Memory B cell (primary cell): ENCODE measurements around the gene FAM13B.
"Not testable (repeated sequence)": the region's sequence is repeated elsewhere in the genome, so short reads cannot be mapped to it uniquely, and the experiment has no call there.

Source experiments
- ATAC-seq: fragments of 150-1000 bp; cut with Tn5 transposase; 2 replicates; pipeline ENCODE4 v1.10.0; 2021; ENCODE audit warnings: low read depth, mild to moderate bottlenecking, moderate library complexity
- DNase-seq, 2 donors: peaks; one replicate each; pipeline ENCODE4 v3.0.0; 2022; ENCODE audit warnings: low spot score in 2 of 2
- H3K27ac Mint-ChIP-seq: one replicate; pipeline ENCODE4 v1.8.0; 2022; ENCODE audit warnings: mild to moderate bottlenecking, moderate library complexity, mixed read lengths
- H3K27me3 Mint-ChIP-seq: one replicate; pipeline ENCODE4 v1.8.0; 2022; ENCODE audit warnings: mixed read lengths
- H3K36me3 Mint-ChIP-seq: one replicate; pipeline ENCODE4 v1.8.0; 2022; ENCODE audit warnings: mild to moderate bottlenecking, mixed read lengths
- H3K4me1 Mint-ChIP-seq: one replicate; pipeline ENCODE4 v1.8.0; 2022; ENCODE audit warnings: mixed read lengths
- H3K4me3 Mint-ChIP-seq: one replicate; pipeline ENCODE4 v1.8.0; 2022; ENCODE audit warnings: mild to moderate bottlenecking, moderate library complexity, mixed read lengths
- H3K9me3 Mint-ChIP-seq: one replicate; pipeline ENCODE4 v1.8.0; 2022; ENCODE audit warnings: mixed read lengths

Gene FAM13B

DNA sequence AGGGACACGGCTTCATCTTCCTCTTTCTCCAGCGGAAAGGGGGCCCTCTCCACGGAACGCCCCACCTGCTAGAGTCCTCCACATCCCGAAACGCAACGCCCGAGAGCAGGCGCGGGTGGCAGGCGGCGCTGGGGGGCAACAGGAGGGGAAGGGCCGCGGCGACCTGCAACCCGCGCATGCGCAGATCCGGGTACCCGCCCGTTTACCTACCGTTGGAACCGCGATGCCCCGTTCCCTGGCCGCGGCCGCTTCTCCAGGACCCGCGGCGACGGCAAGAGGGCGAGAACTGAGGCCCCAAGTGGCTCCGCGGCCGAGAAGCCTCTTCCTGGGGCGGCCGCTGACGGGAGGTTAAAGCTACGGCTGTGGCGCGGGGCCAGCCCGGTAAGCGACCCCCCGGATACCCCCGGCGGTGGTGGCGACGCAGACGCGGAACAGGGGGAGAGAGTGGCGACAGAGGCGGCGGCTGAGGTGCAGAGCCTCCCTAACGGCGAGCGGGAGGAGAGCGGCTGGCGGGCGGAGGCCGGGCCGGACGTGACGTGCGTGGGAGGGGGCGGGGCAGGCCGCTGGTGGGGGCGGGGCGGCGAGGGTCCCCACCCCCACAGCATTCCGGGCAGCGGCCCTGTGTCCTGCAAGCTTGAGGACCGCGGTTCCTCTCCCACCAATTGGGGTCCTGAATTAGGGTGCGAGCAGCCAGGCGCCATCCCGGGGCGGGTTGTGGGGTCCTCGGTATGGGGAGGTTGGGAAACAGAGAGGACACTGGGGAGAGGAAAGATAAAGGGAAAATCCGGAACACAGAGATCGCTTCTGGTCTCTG is at the start of gene FAM13B:
Gene FAM13B, minus strand, starts transcription at position 508 of the 814 bp plus-strand sequence. CDS start 13,968 bp downstream, outside the sequence.
- peak within 1 kb of the TSS; percentile 98 for H3K27ac Mint-ChIP-seq
- ATAC-seq (peak; percentile 74), DNase-seq (peak; percentile 78 to 89)
- peak within 1 kb of the TSS; percentile 99 for H3K4me3 Mint-ChIP-seq
- peaks cover 1% of the 10 kb centered on the region for H3K36me3 Mint-ChIP-seq
- peaks cover 32% of the 10 kb centered on the region for H3K4me1 Mint-ChIP-seq
- no peaks in the 10 kb centered on the region for H3K9me3 Mint-ChIP-seq
- H3K27me3 Mint-ChIP-seq = no peaks in the 10 kb centered on the region

DNA sequence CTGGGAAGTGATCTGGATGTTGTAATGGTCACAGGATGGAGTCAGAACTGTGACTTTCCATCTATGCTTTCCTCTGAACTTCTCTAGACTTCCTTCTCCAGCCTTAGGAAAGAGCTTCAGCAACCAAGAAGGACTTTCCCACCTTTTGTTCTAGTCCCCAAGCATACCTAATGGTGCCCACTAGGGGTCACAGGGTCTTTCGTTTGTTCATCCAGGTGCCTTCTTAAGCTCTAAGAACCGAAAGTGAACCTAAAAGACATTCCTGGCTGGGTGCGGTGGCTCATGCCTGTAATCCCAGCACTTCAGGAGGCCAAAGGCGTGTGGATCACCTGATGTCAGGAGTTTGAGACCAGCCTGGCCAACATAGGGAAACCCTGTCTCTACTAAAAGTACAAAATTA is 49.2 kb upstream of the FAM13B start:
- Mint-ChIP-seq H3K4me3 (no peak overlapping the region), H3K9me3 (no peaks in the 10 kb centered on the region), H3K36me3 (no peaks in the 10 kb centered on the region), H3K27me3 (peaks cover 3% of the 10 kb centered on the region), H3K27ac (peak overlapping the region; percentile 39), H3K4me1 (peaks cover 6% of the 10 kb centered on the region)
- ATAC-seq (no peak), DNase-seq (no peak)

DNA sequence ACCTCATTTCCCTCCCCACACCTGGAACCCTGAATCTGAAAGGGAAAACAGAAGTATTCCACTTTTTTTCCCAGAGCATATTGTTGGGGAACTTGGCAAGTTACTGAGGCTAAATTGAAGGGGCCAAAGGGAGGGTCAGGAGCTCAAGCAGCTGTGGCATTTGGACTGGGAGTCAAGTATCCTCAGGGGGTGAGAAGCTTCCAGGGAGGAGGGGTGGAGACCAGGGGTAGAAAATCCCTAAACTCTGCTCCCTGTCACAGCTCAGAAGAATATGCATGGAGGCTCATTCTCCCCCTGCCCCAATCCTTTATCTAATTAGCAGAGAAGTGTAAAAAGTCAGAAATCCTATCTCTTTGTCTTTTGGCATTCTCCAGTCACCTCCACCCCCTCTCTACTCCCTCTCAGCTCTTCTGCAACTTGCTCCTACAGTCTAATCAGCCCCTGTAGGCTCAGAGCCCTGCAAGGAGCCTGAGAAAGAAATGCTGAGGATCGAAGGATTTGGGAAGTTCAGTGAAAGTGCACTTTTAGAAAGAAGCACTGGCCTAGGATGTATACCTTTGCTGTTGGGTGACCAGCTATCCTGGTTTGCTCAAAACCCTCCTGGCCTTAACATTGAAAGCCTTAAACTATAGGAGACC is 45.2 kb upstream of the FAM13B start:
- DNase-seq (no peak), ATAC-seq (no peak)
- peaks cover 3% of the 10 kb centered on the region for H3K4me1 Mint-ChIP-seq
- no peak overlapping the region for H3K27ac Mint-ChIP-seq
- no peak overlapping the region for H3K4me3 Mint-ChIP-seq
- no peaks in the 10 kb centered on the region for H3K27me3 Mint-ChIP-seq
- no peaks in the 10 kb centered on the region for H3K36me3 Mint-ChIP-seq
- H3K9me3 Mint-ChIP-seq = no peaks in the 10 kb centered on the region

DNA sequence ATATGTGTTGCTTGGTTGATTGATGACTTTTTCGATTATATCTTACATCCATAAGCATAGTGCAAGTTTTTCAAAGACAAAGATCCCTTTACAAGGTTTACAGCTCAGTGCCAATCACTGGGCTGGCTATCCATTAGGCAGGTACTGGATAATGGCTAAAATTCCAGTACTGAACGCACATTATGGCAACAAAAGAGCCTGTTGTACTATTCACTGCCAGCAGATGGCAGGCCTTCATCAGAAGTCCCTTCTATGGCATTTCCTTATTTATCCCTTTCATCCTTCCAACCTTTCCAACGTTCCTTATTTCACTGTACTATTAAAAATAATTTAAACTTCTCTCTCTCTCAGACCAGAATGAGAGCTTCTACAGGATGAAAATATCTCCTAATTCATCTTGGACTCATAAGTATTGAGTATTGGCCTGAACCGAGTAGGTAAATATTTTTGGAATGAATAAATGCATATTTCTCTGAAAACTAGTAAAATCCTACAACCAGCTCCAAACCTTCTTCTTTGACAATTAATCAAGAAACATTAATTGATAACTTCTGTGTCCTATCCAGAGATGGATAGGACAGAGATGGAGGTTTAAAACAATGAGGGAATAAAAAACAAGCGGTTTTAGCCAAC is 44.3 kb upstream of the FAM13B start:
- DNase-seq (peak; percentile 48 to 49), ATAC-seq (no peak)
- H3K4me1 Mint-ChIP-seq = peaks cover 3% of the 10 kb centered on the region
- no peaks in the 10 kb centered on the region for H3K9me3 Mint-ChIP-seq
- H3K27ac Mint-ChIP-seq = no peak overlapping the region
- H3K36me3 Mint-ChIP-seq = no peaks in the 10 kb centered on the region
- H3K4me3 Mint-ChIP-seq = no peak overlapping the region
- no peaks in the 10 kb centered on the region for H3K27me3 Mint-ChIP-seq

DNA sequence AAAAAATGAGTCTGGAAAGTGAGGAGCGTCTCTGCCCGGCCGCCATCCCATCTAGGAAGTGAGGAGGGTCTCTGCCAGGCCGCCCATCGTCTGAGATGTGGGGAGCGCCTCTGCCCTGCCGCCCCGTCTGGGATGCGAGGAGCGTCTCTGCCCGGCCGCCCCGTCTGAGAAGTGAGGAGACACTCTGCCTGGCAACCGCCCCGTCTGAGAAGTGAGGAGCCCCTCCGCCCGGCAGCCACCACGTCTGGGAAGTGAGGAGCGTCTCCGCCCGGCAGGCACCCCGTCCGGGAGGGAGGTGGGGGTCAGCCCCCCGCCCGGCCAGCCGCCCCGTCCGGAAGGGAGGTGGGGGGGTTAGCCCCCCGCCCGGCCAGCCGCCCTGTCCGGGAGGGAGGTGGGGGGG is 37.1 kb upstream of the FAM13B start:
- not testable (repeated sequence) for H3K27me3 Mint-ChIP-seq, DNase-seq, H3K4me3 Mint-ChIP-seq, H3K27ac Mint-ChIP-seq, H3K36me3 Mint-ChIP-seq, ATAC-seq, H3K4me1 Mint-ChIP-seq, H3K9me3 Mint-ChIP-seq

DNA sequence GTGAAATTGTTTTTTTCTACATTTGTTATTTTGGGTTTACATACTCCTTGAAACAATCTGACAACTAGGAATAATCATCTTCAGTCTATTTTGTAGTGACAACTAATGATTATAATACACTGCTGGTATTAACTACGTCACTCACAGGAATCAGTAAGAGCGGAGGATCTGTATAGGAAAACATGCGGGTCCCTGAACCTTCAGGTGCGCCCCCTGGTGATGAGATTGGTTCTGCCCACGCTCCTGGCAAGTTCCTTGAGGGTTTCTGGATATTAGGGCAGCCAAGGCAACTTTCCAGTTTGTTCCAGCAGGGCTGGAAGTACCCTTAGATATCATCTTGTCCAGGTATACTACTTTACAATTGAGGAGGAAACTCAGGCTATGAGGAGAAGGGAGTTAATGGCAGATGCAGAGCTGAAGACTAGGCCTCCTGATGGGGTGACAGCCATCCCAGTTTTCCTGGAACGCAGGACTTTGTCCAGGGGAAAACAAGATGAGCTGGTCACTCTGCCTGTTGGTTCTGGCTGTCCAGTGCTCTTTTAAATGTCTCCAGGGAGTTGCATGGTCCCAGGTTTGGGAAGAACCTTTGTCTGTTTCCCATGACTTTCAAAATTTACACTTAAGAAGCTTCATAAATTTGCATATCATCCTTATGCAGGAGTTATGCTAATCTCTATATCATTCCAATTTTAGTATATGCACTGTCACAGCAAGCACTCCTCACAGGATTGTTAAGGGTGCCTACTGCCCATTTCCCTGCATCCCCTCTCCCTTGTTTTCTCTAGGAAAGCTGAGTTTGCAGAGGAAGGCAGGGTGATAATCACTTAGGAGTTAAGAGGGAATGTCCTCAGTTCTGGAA is 36.1 kb upstream of the FAM13B start:
- no peaks in the 10 kb centered on the region for H3K27me3 Mint-ChIP-seq
- H3K9me3 Mint-ChIP-seq = no peaks in the 10 kb centered on the region
- ATAC-seq = peak; percentile 81
- DNase-seq = peak; percentile 61 to 65
- H3K4me3 Mint-ChIP-seq = no peak overlapping the region
- no peak overlapping the region for H3K27ac Mint-ChIP-seq
- peaks cover 6% of the 10 kb centered on the region for H3K4me1 Mint-ChIP-seq
- no peaks in the 10 kb centered on the region for H3K36me3 Mint-ChIP-seq

DNA sequence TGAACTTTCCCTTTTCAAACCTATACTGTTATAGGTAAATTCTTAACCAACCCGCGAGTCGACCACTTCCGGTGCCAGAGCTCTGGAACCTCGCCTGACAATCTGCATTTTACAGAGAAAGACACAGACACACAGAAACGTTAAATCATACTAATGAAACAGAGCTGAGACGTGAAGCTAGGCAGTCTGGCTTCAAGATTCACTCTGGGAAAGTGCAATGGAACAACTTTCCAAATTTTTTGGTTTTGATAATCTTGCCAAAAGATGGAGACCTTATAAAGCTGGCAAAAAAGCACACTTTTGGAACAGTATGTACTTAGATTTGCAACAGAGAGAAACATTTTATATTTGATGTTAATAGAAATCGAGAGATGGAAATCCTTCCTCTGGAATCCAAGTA is 35.1 kb upstream of the FAM13B start:
- Mint-ChIP-seq H3K27ac (no peak overlapping the region), H3K4me3 (no peak overlapping the region), H3K9me3 (no peaks in the 10 kb centered on the region), H3K36me3 (no peaks in the 10 kb centered on the region), H3K27me3 (no peaks in the 10 kb centered on the region), H3K4me1 (peaks cover 6% of the 10 kb centered on the region)
- DNase-seq (no peak), ATAC-seq (no peak)

DNA sequence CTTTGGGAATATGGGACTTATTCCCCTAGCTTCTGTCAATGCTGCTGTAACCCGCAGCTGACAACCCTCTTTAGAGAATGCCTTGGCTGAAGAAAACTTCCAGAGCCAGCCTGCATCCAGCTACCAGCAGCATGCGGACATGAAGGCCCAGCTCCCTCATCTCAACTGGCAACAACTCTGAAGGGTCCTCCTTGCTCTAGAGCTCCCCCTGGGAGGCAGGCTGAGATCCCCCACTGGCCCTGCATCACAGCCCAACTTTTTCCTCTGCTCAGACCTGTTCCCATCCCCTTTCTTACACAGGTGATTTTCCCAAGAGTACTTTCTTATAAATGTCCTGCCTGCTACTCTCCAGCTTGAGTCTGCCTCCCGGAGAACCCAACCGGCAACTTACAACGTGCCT is 32.2 kb upstream of the FAM13B start:
- no peaks in the 10 kb centered on the region for H3K9me3 Mint-ChIP-seq
- no peak overlapping the region for H3K4me3 Mint-ChIP-seq
- ATAC-seq = no peak
- H3K4me1 Mint-ChIP-seq = peaks cover 4% of the 10 kb centered on the region
- DNase-seq = no peak
- H3K36me3 Mint-ChIP-seq = no peaks in the 10 kb centered on the region
- H3K27me3 Mint-ChIP-seq = no peaks in the 10 kb centered on the region
- H3K27ac Mint-ChIP-seq = no peak overlapping the region

DNA sequence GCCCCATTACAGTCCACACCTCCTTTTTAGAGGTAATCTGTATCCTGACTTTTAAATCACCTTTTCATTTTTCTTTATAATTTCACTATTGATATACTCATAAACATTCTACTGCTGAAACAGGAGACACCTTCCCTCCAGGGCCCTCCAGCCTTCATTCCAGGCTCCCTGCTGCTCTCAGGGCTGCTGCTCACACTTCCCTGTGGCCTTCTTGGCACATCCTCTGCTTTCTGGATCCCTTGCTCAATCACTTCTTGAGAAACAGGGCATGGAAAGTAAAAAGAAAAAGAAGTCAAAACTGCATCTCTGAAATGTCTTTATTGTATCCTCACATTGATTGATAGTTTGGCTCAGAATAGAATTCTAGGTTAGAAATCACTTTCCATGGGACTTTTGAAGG is 31.6 kb upstream of the FAM13B start:
- no peak overlapping the region for H3K4me3 Mint-ChIP-seq
- peaks cover 4% of the 10 kb centered on the region for H3K4me1 Mint-ChIP-seq
- H3K9me3 Mint-ChIP-seq = no peaks in the 10 kb centered on the region
- ATAC-seq = no peak
- no peaks in the 10 kb centered on the region for H3K36me3 Mint-ChIP-seq
- no peaks in the 10 kb centered on the region for H3K27me3 Mint-ChIP-seq
- no peak for DNase-seq
- no peak overlapping the region for H3K27ac Mint-ChIP-seq

DNA sequence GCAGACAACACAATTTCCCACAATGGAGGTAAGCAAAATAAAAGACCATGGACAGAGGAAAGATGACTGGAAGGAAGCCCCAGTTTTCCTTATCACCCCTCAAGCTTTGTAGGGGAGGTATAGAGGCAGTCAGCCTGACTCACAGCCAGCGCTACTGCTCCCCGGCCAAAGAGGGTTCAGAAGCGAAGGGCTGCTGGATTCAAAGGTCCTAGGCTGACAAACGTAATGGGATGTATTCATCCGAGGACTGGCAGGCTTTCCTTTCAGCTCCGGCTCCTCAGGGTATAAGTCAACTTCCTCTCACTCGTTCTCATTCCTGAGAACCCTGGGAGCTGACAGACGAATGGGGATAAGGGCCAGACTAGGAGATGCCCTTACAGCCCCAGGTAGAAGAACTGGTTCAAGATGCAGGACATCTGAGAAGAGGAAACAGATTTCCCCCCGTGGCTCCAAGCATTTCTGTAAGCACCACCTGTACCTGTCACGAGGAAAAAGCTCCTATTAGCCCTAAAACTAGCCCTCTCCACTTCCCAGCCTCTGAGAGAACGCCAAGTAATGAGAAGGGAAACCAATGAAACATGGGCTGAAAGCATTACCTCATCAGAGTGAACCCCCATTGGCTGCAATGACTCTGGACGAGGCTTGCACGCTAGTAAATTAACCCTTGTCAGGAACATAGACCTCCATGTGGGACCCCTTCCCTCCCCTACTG is 22.1 kb upstream of the FAM13B start:
- no peak for ATAC-seq
- no peaks in the 10 kb centered on the region for H3K36me3 Mint-ChIP-seq
- no peak overlapping the region for H3K4me3 Mint-ChIP-seq
- H3K4me1 Mint-ChIP-seq = peaks cover 3% of the 10 kb centered on the region
- no peaks in the 10 kb centered on the region for H3K27me3 Mint-ChIP-seq
- no peaks in the 10 kb centered on the region for H3K9me3 Mint-ChIP-seq
- no peak for DNase-seq
- no peak overlapping the region for H3K27ac Mint-ChIP-seq

DNA sequence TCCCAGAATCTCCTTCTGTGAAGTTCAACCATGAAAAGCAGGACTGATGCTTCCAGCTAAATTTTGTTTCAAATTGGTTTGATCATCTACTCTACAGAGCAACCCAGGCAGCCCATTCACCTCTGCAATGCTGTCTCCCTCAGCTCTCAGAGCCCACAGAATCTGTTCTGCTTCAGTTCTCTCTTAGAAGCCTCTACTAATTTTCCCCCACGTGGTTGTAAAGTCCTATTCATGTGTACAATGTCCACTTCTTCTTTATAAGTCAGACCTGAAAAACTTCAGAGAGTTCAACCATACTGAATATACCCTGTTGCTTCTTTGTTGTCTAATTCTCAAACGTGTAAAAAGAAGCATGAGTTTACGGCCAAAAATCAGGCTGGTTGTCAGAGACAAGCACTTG is 21.3 kb upstream of the FAM13B start:
- Mint-ChIP-seq H3K27ac (no peak overlapping the region), H3K4me3 (no peak overlapping the region), H3K9me3 (no peaks in the 10 kb centered on the region), H3K4me1 (peaks cover 3% of the 10 kb centered on the region), H3K27me3 (no peaks in the 10 kb centered on the region), H3K36me3 (no peaks in the 10 kb centered on the region)
- no peak for DNase-seq
- no peak for ATAC-seq

DNA sequence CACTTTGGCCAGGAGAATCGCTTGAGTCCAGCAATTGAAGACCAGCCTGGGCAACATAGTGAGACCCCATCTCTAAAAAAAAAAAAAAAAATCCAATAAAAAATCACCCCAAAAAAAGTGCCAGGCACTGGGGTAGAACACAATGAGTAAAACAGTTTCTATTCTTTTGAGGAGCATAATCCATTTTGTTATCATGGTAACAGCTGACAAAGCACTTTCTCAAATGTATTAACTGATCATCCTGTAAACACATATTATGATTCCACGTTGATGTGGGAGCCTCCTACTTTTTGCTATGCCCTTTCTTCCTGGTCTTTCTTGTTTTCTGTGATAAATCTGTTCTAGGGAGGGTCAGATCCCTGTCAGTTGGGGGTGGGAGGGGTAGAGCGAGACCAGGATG is 20.7 kb upstream of the FAM13B start:
- DNase-seq = no peak
- H3K27me3 Mint-ChIP-seq = no peaks in the 10 kb centered on the region
- no peaks in the 10 kb centered on the region for H3K9me3 Mint-ChIP-seq
- H3K4me3 Mint-ChIP-seq = no peak overlapping the region
- H3K4me1 Mint-ChIP-seq = peaks cover 3% of the 10 kb centered on the region
- no peak for ATAC-seq
- no peaks in the 10 kb centered on the region for H3K36me3 Mint-ChIP-seq
- no peak overlapping the region for H3K27ac Mint-ChIP-seq

DNA sequence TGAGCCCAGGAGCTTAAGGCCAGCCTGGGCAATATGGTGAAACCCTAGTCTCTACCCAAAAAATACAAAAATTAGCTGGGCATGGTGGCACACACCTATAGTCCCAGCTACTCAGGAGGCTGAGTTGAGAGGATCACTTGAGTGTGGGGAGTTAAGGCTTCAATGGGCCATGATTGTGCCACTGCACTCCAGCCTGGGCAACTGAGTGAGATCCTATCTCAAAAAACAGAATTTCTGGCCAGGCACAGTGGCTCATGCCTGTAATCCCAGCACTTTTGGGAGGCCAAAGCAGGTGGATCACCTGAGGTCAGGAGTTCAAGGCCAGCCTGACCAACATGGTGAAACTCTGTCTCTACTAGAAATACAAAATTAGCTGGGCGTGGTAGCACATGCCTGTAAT is 19.8 kb upstream of the FAM13B start:
- not testable (repeated sequence) for H3K27me3 Mint-ChIP-seq, H3K9me3 Mint-ChIP-seq, H3K4me3 Mint-ChIP-seq, DNase-seq, H3K27ac Mint-ChIP-seq, H3K36me3 Mint-ChIP-seq, ATAC-seq, H3K4me1 Mint-ChIP-seq
